OCI-LY3 (cell line): ENCODE measurements around the gene DEDD2.

Experiments
- H2AFZ ChIP-seq: fragments of 200-600, 300-600 bp; shearing (Covaris generic); 2 replicates; pipeline ENCODE4 v1.6.0; 2014; ENCODE audit warnings: antibody characterized with exemption, low read depth, low read length
- H3K27ac ChIP-seq: fragments of 200-600, 300-600 bp; sonication (generic); 2 replicates; pipeline ENCODE4 v1.5.1; 2014; ENCODE audit warnings: mild to moderate bottlenecking, low read length, moderate library complexity, mixed read lengths
- H3K27me3 ChIP-seq: fragments of 200-600, 300-600 bp; sonication (generic); 2 replicates; pipeline ENCODE4 v1.6.1; 2014; ENCODE audit warnings: low read depth, low read length, mixed read lengths
- H3K36me3 ChIP-seq: fragments of 200-600, 300-600 bp; sonication (generic); replicated peaks from 2 replicates; pipeline ENCODE3; 2014; ENCODE audit warnings: low read depth, low read length, mixed read lengths
- H3K4me1 ChIP-seq: fragments of 300-600, 200-600 bp; sonication (generic); 2 replicates; pipeline ENCODE4 v1.6.1; 2014; ENCODE audit warnings: low read length, mixed read lengths
- H3K4me2 ChIP-seq: fragments of 200-600, 300-600 bp; sonication (generic); 2 replicates; pipeline ENCODE4 v1.6.1; 2014; ENCODE audit warnings: low read length, mixed read lengths
- H3K4me3 ChIP-seq: fragments of 300-600, 200-600 bp; sonication (generic); 2 replicates; pipeline ENCODE4 v1.5.1; 2014; ENCODE audit warnings: antibody characterized with exemption, mild to moderate bottlenecking, low read length, moderate library complexity
- H3K79me2 ChIP-seq: fragments of 300-600, 200-600 bp; shearing (Covaris generic); 2 replicates; pipeline ENCODE4 v1.6.1; 2014; ENCODE audit warnings: mild to moderate bottlenecking, low read length, mixed read lengths
- H3K9ac ChIP-seq: fragments of 300-600, 200-600 bp; shearing (Covaris generic); 2 replicates; pipeline ENCODE4 v1.6.0; 2014; ENCODE audit warnings: mild to moderate bottlenecking, low read length, moderate library complexity
- H3K9me3 ChIP-seq: fragments of 200-600, 300-600 bp; shearing (Covaris generic); 2 replicates; pipeline ENCODE4 v1.6.1; 2014; ENCODE audit warnings: low read length, mixed read lengths; ENCODE audit not compliant: insufficient read depth
- H4K20me1 ChIP-seq: fragments of 200-600, 300-600 bp; sonication (generic); 2 replicates; pipeline ENCODE4 v1.6.1; 2016; ENCODE audit warnings: low read length, mixed read lengths; ENCODE audit not compliant: insufficient read depth
- EZH2phosphoT487 ChIP-seq: fragments of 200-600 bp; shearing (Covaris generic); IDR thresholded peaks from 2 replicates; pipeline ENCODE4 v1.6.1; 2018; ENCODE audit warnings: antibody characterized with exemption, mixed run types, low read depth
- TF ChIP-seq, protein P1 (sequence below): fragments of 200-600, 300-600 bp; sonication (generic); IDR thresholded peaks from 2 replicates; pipeline ENCODE4 v1.5.1; 2014; ENCODE audit warnings: antibody characterized with exemption, low read length, low read depth

The DEDD2 gene

GRCh38 chr19:42156571-42156970 is 60.9 kb downstream of the DEDD2 start:
- no peak overlapping the region for H2AFZ ChIP-seq
- TF ChIP-seq EZH2phosphoT487 = no peak
- TF ChIP-seq, protein P1, sequence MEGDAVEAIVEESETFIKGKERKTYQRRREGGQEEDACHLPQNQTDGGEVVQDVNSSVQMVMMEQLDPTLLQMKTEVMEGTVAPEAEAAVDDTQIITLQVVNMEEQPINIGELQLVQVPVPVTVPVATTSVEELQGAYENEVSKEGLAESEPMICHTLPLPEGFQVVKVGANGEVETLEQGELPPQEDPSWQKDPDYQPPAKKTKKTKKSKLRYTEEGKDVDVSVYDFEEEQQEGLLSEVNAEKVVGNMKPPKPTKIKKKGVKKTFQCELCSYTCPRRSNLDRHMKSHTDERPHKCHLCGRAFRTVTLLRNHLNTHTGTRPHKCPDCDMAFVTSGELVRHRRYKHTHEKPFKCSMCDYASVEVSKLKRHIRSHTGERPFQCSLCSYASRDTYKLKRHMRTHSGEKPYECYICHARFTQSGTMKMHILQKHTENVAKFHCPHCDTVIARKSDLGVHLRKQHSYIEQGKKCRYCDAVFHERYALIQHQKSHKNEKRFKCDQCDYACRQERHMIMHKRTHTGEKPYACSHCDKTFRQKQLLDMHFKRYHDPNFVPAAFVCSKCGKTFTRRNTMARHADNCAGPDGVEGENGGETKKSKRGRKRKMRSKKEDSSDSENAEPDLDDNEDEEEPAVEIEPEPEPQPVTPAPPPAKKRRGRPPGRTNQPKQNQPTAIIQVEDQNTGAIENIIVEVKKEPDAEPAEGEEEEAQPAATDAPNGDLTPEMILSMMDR = no peak
- H3K9ac ChIP-seq = no peak overlapping the region
- no peak overlapping the region for H3K27ac ChIP-seq
- H3K4me2 ChIP-seq = no peak overlapping the region
- H3K9me3 ChIP-seq = no peaks in the 10 kb centered on the region
- H3K36me3 ChIP-seq = no peaks in the 10 kb centered on the region
- no peak overlapping the region for H3K4me3 ChIP-seq
- peaks cover 26% of the 10 kb centered on the region for H3K27me3 ChIP-seq
- H3K79me2 ChIP-seq = no peaks in the 10 kb centered on the region
- no peaks in the 10 kb centered on the region for H4K20me1 ChIP-seq
- H3K4me1 ChIP-seq = peaks cover 27% of the 10 kb centered on the region

- Histone ChIP-seq H3K9ac (peak overlapping the region; percentile 70; the same call in 1 of the 2 replicates), H3K9me3 (no peaks in the 10 kb centered on the region), H3K79me2 (no peaks in the 10 kb centered on the region), H3K4me2 (peak overlapping the region; percentile 99), H3K27me3 (peaks cover 19% of the 10 kb centered on the region), H2AFZ (no peak overlapping the region), H3K36me3 (no peaks in the 10 kb centered on the region), H3K27ac (peak overlapping the region; percentile 83), H4K20me1 (no peaks in the 10 kb centered on the region), H3K4me3 (no peak overlapping the region), H3K4me1 (peaks cover 27% of the 10 kb centered on the region)
- TF ChIP-seq EZH2phosphoT487 = no peak
- TF ChIP-seq, protein P1 = no peak
Observed at GRCh38 chr19:42155796-42156195, 61.7 kb downstream of the DEDD2 start.

DNA sequence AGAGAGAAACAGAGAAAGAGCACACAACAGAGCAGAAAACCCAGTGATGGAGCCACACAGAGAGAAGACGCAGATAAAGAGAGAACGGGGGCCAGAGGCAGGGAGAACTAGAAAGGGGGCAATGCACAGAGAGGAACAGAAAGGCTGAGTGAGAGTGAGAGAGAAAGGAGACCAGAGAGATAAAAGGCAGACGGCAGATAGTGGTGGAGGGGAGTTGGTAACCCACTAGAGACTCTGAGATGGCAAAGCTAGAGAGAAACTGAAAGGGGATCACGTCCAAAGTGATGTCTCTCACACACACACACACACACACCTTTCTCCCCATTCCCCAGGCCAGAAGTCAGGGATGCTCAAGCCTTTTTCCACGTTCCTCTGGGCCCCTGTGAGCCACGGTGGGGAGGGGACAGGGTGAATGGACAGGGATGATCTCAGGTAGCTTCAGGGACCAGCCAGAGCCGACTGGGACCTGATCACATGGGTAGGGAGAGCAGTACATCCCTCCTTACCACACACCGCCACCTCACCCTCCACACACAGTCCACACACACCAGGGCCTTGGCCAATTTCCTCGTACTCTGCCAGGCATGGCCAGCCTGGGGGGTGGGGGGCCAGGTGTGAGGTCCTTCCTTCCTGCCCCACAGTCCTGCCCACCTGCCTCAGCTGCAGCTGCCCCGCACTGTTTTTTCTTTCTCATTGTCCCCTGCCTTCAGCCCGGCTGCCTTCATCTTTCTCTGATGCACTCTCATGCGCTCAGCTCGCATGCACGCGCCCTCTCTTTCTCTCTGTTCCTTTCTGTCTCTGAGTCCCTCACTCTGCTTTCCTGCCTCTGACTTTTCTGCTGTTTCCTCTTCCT is 62.8 kb downstream of the DEDD2 start:
- peak overlapping the region; percentile 82 for H2AFZ ChIP-seq
- TF ChIP-seq, protein P1 = no peak
- H3K9ac ChIP-seq = peak overlapping the region; percentile 70
- H3K36me3 ChIP-seq = no peaks in the 10 kb centered on the region
- peaks cover 8% of the 10 kb centered on the region; the same call in 1 of the 2 replicates for H3K27me3 ChIP-seq
- no peaks in the 10 kb centered on the region for H3K79me2 ChIP-seq
- H3K4me2 ChIP-seq = peak overlapping the region; percentile 99
- peaks cover 31% of the 10 kb centered on the region for H3K4me1 ChIP-seq
- peak overlapping the region; percentile 83 for H3K27ac ChIP-seq
- no peaks in the 10 kb centered on the region for H3K9me3 ChIP-seq
- H4K20me1 ChIP-seq = no peaks in the 10 kb centered on the region
- peak overlapping the region; percentile 74 for H3K4me3 ChIP-seq

GRCh38 chr19:42153672-42154433 is 63.6 kb downstream of the DEDD2 start:
- Histone ChIP-seq H3K9ac (peak overlapping the region; percentile 70), H2AFZ (peak overlapping the region; percentile 82), H3K4me1 (peaks cover 39% of the 10 kb centered on the region), H3K4me3 (peak overlapping the region; percentile 74), H4K20me1 (no peaks in the 10 kb centered on the region), H3K27me3 (0 out of 2 replicates have a peak, but pooled peaks cover 2% of the 10 kb centered on the region), H3K27ac (peak overlapping the region; percentile 83), H3K9me3 (no peaks in the 10 kb centered on the region), H3K79me2 (no peaks in the 10 kb centered on the region), H3K36me3 (no peaks in the 10 kb centered on the region), H3K4me2 (peak overlapping the region; percentile 99)
- TF ChIP-seq, protein P1 = no peak
- TF ChIP-seq EZH2phosphoT487 = no peak
